Astrocyte (in vitro differentiated cells and primary cell): ENCODE results near the gene PNPLA6. TPM values are rescaled to one million over a fixed set of nuclear protein-coding genes. Genes with fewer than 3 reads are reported as not detected.

Source experiments
- DNase-seq: peaks from one replicate; pipeline ENCODE4 v3.0.0-alpha.2; 2010; ENCODE audit warnings: low read depth
- FAIRE-seq: peaks from 2 replicates; lab custom pipeline; 2011; peaks lifted over from hg19 to GRCh38; lab: Jason Lieb, UNC
- H2AFZ ChIP-seq: 2 replicates; pipeline ENCODE4 v1.6.0; 2012; ENCODE audit warnings: low read depth, low read length, inconsistent platforms
- H3K27ac ChIP-seq: 2 replicates; pipeline ENCODE4 v1.5.1; 2011; ENCODE audit warnings: low read depth, low read length, inconsistent platforms
- H3K27me3 ChIP-seq: 2 replicates; pipeline ENCODE4 v1.6.0; 2011; ENCODE audit warnings: low read length, inconsistent platforms; ENCODE audit not compliant: insufficient read depth
- H3K36me3 ChIP-seq: 2 replicates; pipeline ENCODE4 v1.5.1; 2011; ENCODE audit warnings: low read length, inconsistent platforms; ENCODE audit not compliant: insufficient read depth
- H3K4me1 ChIP-seq: 2 replicates; pipeline ENCODE4 v1.5.1; 2011; ENCODE audit warnings: low read length, inconsistent platforms; ENCODE audit not compliant: insufficient read depth
- H3K4me2 ChIP-seq: 2 replicates; pipeline ENCODE4 v1.6.0; 2012; ENCODE audit warnings: low read length, inconsistent platforms
- H3K4me3 ChIP-seq: 2 replicates; pipeline ENCODE4 v1.5.1; 2011; ENCODE audit warnings: low read depth, mild to moderate bottlenecking, low read length, inconsistent platforms; ENCODE audit not compliant: insufficient read depth
- H3K79me2 ChIP-seq: 2 replicates; pipeline ENCODE4 v1.6.0; 2012; ENCODE audit warnings: mild to moderate bottlenecking, low read length, inconsistent platforms; ENCODE audit not compliant: insufficient read depth
- H3K9ac ChIP-seq: 2 replicates; pipeline ENCODE4 v1.6.0; 2012; ENCODE audit warnings: mild to moderate bottlenecking, low read length, inconsistent platforms
- H3K9me3 ChIP-seq: 2 replicates; pipeline ENCODE4 v1.5.1; 2012; ENCODE audit warnings: low read depth, mild to moderate bottlenecking, low read length, inconsistent platforms; ENCODE audit not compliant: insufficient read depth
- H4K20me1 ChIP-seq: 2 replicates; pipeline ENCODE4 v1.6.0; 2012; ENCODE audit warnings: low read length, inconsistent platforms; ENCODE audit not compliant: insufficient read depth
- H3K27ac Mint-ChIP-seq: one replicate; pipeline ENCODE4 v1.8.0; 2021; ENCODE audit warnings: mild to moderate bottlenecking, mixed read lengths; ENCODE audit not compliant: unreplicated experiment
- H3K27me3 Mint-ChIP-seq: one replicate; pipeline ENCODE4 v1.8.0; 2021; ENCODE audit warnings: low read depth, mixed read lengths; ENCODE audit not compliant: unreplicated experiment
- H3K36me3 Mint-ChIP-seq: one replicate; pipeline ENCODE4 v1.8.0; 2021; ENCODE audit warnings: low read depth, mixed read lengths; ENCODE audit not compliant: unreplicated experiment
- H3K4me1 Mint-ChIP-seq: one replicate; pipeline ENCODE4 v1.8.0; 2021; ENCODE audit warnings: low read depth, mixed read lengths; ENCODE audit not compliant: unreplicated experiment
- H3K4me3 Mint-ChIP-seq: one replicate; pipeline ENCODE4 v1.8.0; 2021; ENCODE audit warnings: mild to moderate bottlenecking, moderate library complexity, mixed read lengths; ENCODE audit not compliant: unreplicated experiment
- H3K9me3 Mint-ChIP-seq: one replicate; pipeline ENCODE4 v1.8.0; 2021; ENCODE audit warnings: mild to moderate bottlenecking, mixed read lengths; ENCODE audit not compliant: unreplicated experiment
- CTCF ChIP-seq: IDR thresholded peaks from 2 replicates; pipeline ENCODE4 v1.5.1; 2011; ENCODE audit warnings: low read depth, mild to moderate bottlenecking, inconsistent platforms, low read length, moderate library complexity; ENCODE audit not compliant: insufficient read depth
- EZH2 ChIP-seq: IDR thresholded peaks from 2 replicates; pipeline ENCODE4 v1.6.1; 2012; ENCODE audit warnings: mild to moderate bottlenecking, low read length, inconsistent platforms; ENCODE audit not compliant: insufficient read depth
- total RNA-seq: library from RNA; stranded (reverse); gene quantifications from 2 replicates; pipeline ENCODE4 v1.2.1, GENCODE V29; 2021

The PNPLA6 gene
- total RNA-seq, 1 donor from 2014 or later, result 90.2 TPM

- Histone ChIP-seq H3K4me2 (no peak overlapping the region), H3K9me3 (no peaks in the 10 kb centered on the region), H3K4me1 (no peaks in the 10 kb centered on the region), H2AFZ (no peak overlapping the region), H3K9ac (no peak overlapping the region), H3K4me3 (no peak overlapping the region), H3K79me2 (no peaks in the 10 kb centered on the region), H3K36me3 (no peaks in the 10 kb centered on the region), H4K20me1 (no peaks in the 10 kb centered on the region), H3K27ac (no peak overlapping the region), H3K27me3 (no peaks in the 10 kb centered on the region)
- Mint-ChIP-seq H3K27ac (no peak overlapping the region), H3K4me1 (no peaks in the 10 kb centered on the region), H3K36me3 (no peaks in the 10 kb centered on the region), H3K27me3 (peaks cover 4% of the 10 kb centered on the region), H3K4me3 (no peak overlapping the region), H3K9me3 (no peaks in the 10 kb centered on the region)
- no peak for TF ChIP-seq EZH2
- TF ChIP-seq CTCF, result no peak
- FAIRE-seq (no peak), DNase-seq (no peak)
Measured at GRCh38 chr19:7606289-7606688, 70.8 kb downstream of the PNPLA6 start.

- Histone ChIP-seq H3K9me3 (no peaks in the 10 kb centered on the region), H4K20me1 (no peaks in the 10 kb centered on the region), H3K79me2 (no peaks in the 10 kb centered on the region), H3K9ac (no peak overlapping the region), H3K4me2 (no peak overlapping the region), H3K27ac (no peak overlapping the region), H3K36me3 (no peaks in the 10 kb centered on the region), H2AFZ (no peak overlapping the region), H3K27me3 (no peaks in the 10 kb centered on the region), H3K4me1 (no peaks in the 10 kb centered on the region), H3K4me3 (no peak overlapping the region)
- DNase-seq (no peak), FAIRE-seq (no peak)
- TF ChIP-seq EZH2 (no peak), CTCF (no peak)
- Mint-ChIP-seq H3K9me3 (no peaks in the 10 kb centered on the region), H3K27me3 (peaks cover 4% of the 10 kb centered on the region), H3K4me1 (no peaks in the 10 kb centered on the region), H3K4me3 (no peak overlapping the region), H3K27ac (no peak overlapping the region), H3K36me3 (no peaks in the 10 kb centered on the region)
Measured at GRCh38 chr19:7607212-7607873, 71.8 kb downstream of the PNPLA6 start.

DNA sequence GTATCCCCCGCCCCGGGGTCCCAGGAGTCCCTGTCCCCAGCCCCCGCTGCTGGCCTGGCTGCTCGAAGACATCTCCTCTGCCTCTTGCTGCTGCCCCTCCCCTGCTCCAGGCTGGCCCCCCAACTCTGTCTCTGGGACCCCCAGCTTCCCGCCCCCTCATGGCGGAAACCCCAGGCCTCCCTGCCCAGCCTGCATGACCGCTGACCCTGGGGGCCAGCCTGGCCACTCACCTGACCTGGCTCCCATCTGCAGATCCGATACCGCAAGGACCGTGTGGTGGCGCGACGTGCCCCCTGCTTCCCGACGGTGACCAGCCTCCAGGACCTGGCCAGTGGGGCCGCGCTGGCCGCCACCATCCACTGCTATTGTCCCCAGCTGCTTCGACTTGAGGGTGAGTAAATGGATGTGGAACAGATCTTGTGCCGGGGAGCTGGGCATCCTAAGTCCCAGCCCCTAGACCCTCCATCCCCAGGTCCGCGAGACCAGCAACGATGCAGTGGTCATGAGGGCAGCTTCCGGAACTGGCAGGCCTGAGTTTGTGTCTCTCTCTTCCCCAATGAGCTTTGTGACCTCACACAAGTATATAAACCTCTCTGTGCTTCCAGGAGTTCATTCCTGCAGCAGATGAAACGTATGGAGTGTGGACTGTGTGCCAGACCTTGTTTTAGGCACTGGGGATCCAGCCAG, 72.5 kb downstream of the PNPLA6 start:
- Mint-ChIP-seq H3K27ac (no peak overlapping the region), H3K4me3 (no peak overlapping the region), H3K27me3 (peaks cover 4% of the 10 kb centered on the region), H3K9me3 (no peaks in the 10 kb centered on the region), H3K36me3 (no peaks in the 10 kb centered on the region), H3K4me1 (no peaks in the 10 kb centered on the region)
- Histone ChIP-seq H3K27ac (no peak overlapping the region), H4K20me1 (no peaks in the 10 kb centered on the region), H3K4me3 (no peak overlapping the region), H3K9ac (no peak overlapping the region), H3K79me2 (no peaks in the 10 kb centered on the region), H3K36me3 (no peaks in the 10 kb centered on the region), H3K9me3 (no peaks in the 10 kb centered on the region), H3K27me3 (no peaks in the 10 kb centered on the region), H2AFZ (no peak overlapping the region), H3K4me1 (no peaks in the 10 kb centered on the region), H3K4me2 (no peak overlapping the region)
- TF ChIP-seq CTCF (no peak), EZH2 (no peak)
- FAIRE-seq (no peak), DNase-seq (no peak)
